ENCODE data around the gene GRHL3.
A peak's percentile ranks its signal among the peaks of the same experiment; 100 is the strongest.

Gene GRHL3

GRCh38 chr1:24308365-24309015 lies 10.7 kb upstream of the GRHL3 start:
- H3K9me3 Mint-ChIP-seq = no peaks in the 10 kb centered on the region
- no peak overlapping the region for H3K27ac Mint-ChIP-seq
- no peaks in the 10 kb centered on the region for H3K36me3 Mint-ChIP-seq (ENCODE audit: low read depth)
- H3K4me3 Mint-ChIP-seq = no peak overlapping the region
- H3K27me3 Mint-ChIP-seq (ENCODE audit: low read depth) = peaks cover 7% of the 10 kb centered on the region
- TF ChIP-seq CTCF (IDR thresholded peaks at IDR 0.05; ENCODE audit: unreplicated experiment in 3 of 3) = peak in 2 of 3 experiments; percentile 18
- H3K4me1 Mint-ChIP-seq = no peaks in the 10 kb centered on the region

- Mint-ChIP-seq H3K4me3 (no peak overlapping the region), H3K27me3 (ENCODE audit: low read depth) (no peaks in the 10 kb centered on the region), H3K36me3 (ENCODE audit: low read depth) (no peaks in the 10 kb centered on the region), H3K4me1 (no peaks in the 10 kb centered on the region), H3K9me3 (no peaks in the 10 kb centered on the region), H3K27ac (no peak overlapping the region)
- TF ChIP-seq CTCF (IDR thresholded peaks at IDR 0.05; ENCODE audit: unreplicated experiment in 3 of 3) = no peak
Measured at GRCh38 chr1:24309762-24310485, 9.2 kb upstream of the GRHL3 start.

- Mint-ChIP-seq H3K36me3 (ENCODE audit: low read depth) (no peaks in the 10 kb centered on the region), H3K4me1 (no peaks in the 10 kb centered on the region), H3K27me3 (ENCODE audit: low read depth) (peaks cover 7% of the 10 kb centered on the region), H3K9me3 (no peaks in the 10 kb centered on the region), H3K27ac (no peak overlapping the region), H3K4me3 (no peak overlapping the region)
- TF ChIP-seq CTCF (IDR thresholded peaks at IDR 0.05; ENCODE audit: unreplicated experiment in 3 of 3) = no peak
Measured at GRCh38 chr1:24311234-24311633, 7.9 kb upstream of the GRHL3 start.

- Mint-ChIP-seq H3K9me3 (no peaks in the 10 kb centered on the region), H3K27me3 (ENCODE audit: low read depth) (peaks cover 7% of the 10 kb centered on the region), H3K4me3 (no peak overlapping the region), H3K27ac (peak overlapping the region in 2 of 3 experiments; percentile 6 to 52), H3K4me1 (no peaks in the 10 kb centered on the region), H3K36me3 (ENCODE audit: low read depth) (no peaks in the 10 kb centered on the region)
- no peak for TF ChIP-seq CTCF (IDR thresholded peaks at IDR 0.05; ENCODE audit: unreplicated experiment in 3 of 3)
Measured at GRCh38 chr1:24311741-24312140, 7.4 kb upstream of the GRHL3 start.

GRCh38 chr1:24315391-24315790 lies 3.8 kb upstream of the GRHL3 start:
- Mint-ChIP-seq H3K4me3 (no peak overlapping the region), H3K4me1 (peaks cover 30% of the 10 kb centered on the region), H3K27me3 (ENCODE audit: low read depth) (peaks cover 38% of the 10 kb centered on the region), H3K36me3 (ENCODE audit: low read depth) (no peaks in the 10 kb centered on the region), H3K9me3 (no peaks in the 10 kb centered on the region), H3K27ac (no peak overlapping the region)
- no peak for TF ChIP-seq CTCF (IDR thresholded peaks at IDR 0.05; ENCODE audit: unreplicated experiment in 3 of 3)

GRCh38 chr1:24316645-24317044 lies 2.5 kb upstream of the GRHL3 start:
- H3K4me3 Mint-ChIP-seq = no peak overlapping the region
- H3K4me1 Mint-ChIP-seq = peaks cover 39% of the 10 kb centered on the region
- TF ChIP-seq CTCF (IDR thresholded peaks at IDR 0.05; ENCODE audit: unreplicated experiment in 3 of 3) = no peak
- H3K36me3 Mint-ChIP-seq (ENCODE audit: low read depth) = no peaks in the 10 kb centered on the region
- H3K27me3 Mint-ChIP-seq (ENCODE audit: low read depth) = peaks cover 50% of the 10 kb centered on the region
- no peak overlapping the region for H3K27ac Mint-ChIP-seq
- no peaks in the 10 kb centered on the region for H3K9me3 Mint-ChIP-seq
